GM23338 (cell line): Measurements from ENCODE around the gene SPINK2. TPM values are rescaled to one million over a fixed set of nuclear protein-coding genes. Genes with fewer than 3 reads are reported as not detected.

Experiments used
- ATAC-seq: fragments of 200-7000 bp; cut with Tn5 transposase; 3 replicates; pipeline ENCODE4 v1.9.1; 2020
- DNase-seq: peaks from one replicate; pipeline ENCODE4 v3.0.0-alpha.2; 2015; ENCODE audit warnings: low spot score
- H2AFZ ChIP-seq: fragments of 200-600 bp; sonication (generic); 2 replicates; pipeline ENCODE4 v1.8.0; 2016; ENCODE audit warnings: antibody characterized with exemption, mild to moderate bottlenecking, moderate library complexity
- H3F3A ChIP-seq: fragments of 200-600 bp; sonication (generic); replicated peaks from 2 replicates; pipeline ENCODE4 v1.8.0; 2017; ENCODE audit warnings: antibody characterized with exemption, mixed run types, low read depth
- H3K27ac ChIP-seq: fragments of 200-600 bp; sonication (generic); 2 replicates; pipeline ENCODE4 v1.6.1; 2016; ENCODE audit warnings: low read depth
- H3K27me3 ChIP-seq: fragments of 200-600 bp; sonication (generic); 2 replicates; pipeline ENCODE4 v1.8.0; 2016; ENCODE audit warnings: mild to moderate bottlenecking, mixed run types, moderate library complexity; ENCODE audit not compliant: insufficient read depth
- H3K36me3 ChIP-seq: fragments of 200-600 bp; sonication (generic); 2 replicates; pipeline ENCODE4 v1.8.0; 2016; ENCODE audit warnings: mild to moderate bottlenecking; ENCODE audit not compliant: insufficient read depth
- H3K4me1 ChIP-seq: fragments of 200-600 bp; sonication (generic); 2 replicates; pipeline ENCODE4 v1.8.0; 2016; ENCODE audit warnings: mild to moderate bottlenecking, moderate library complexity; ENCODE audit not compliant: insufficient read depth
- H3K4me2 ChIP-seq: fragments of 200-600 bp; sonication (generic); 2 replicates; pipeline ENCODE4 v1.7.1; 2017; ENCODE audit warnings: mixed run types
- H3K4me3 ChIP-seq: fragments of 200-600 bp; sonication (generic); 2 replicates; pipeline ENCODE4 v1.6.1; 2016; ENCODE audit warnings: mixed run types
- H3K79me2 ChIP-seq: fragments of 200-600 bp; sonication (generic); replicated peaks from 2 replicates; pipeline ENCODE4 v1.8.0; 2017; ENCODE audit warnings: mild to moderate bottlenecking; ENCODE audit not compliant: insufficient read depth
- H3K9me2 ChIP-seq: fragments of 200-600 bp; sonication (generic); 2 replicates; pipeline ENCODE4 v1.8.0; 2017; ENCODE audit not compliant: insufficient read depth
- H4K20me1 ChIP-seq: fragments of 200-600 bp; sonication (generic); replicated peaks from 2 replicates; pipeline ENCODE4 v1.8.0; 2017; ENCODE audit warnings: mild to moderate bottlenecking; ENCODE audit not compliant: insufficient read depth
- H3K27ac Mint-ChIP-seq: 2 replicates; pipeline ENCODE4 v1.8.0; 2020; ENCODE audit warnings: inconsistent platforms, mild to moderate bottlenecking, moderate library complexity, mixed read lengths
- H3K27me3 Mint-ChIP-seq: 3 replicates; pipeline ENCODE4 v1.8.0; 2022; ENCODE audit warnings: low read depth, mild to moderate bottlenecking, moderate library complexity, mixed read lengths, inconsistent platforms; ENCODE audit not compliant: insufficient read depth, poor library complexity
- H3K36me3 Mint-ChIP-seq: 3 replicates; pipeline ENCODE4 v1.8.0; 2021; ENCODE audit warnings: low read depth, mild to moderate bottlenecking, inconsistent platforms, moderate library complexity, mixed read lengths
- H3K4me1 Mint-ChIP-seq: 3 replicates; pipeline ENCODE4 v1.8.0; 2020; ENCODE audit warnings: mild to moderate bottlenecking, inconsistent platforms, mixed read lengths
- H3K4me3 Mint-ChIP-seq: 3 replicates; pipeline ENCODE4 v1.8.0; 2021; ENCODE audit warnings: moderate library complexity, mild to moderate bottlenecking, inconsistent platforms, mixed read lengths
- H3K9me3 Mint-ChIP-seq: 3 replicates; pipeline ENCODE4 v1.8.0; 2020; ENCODE audit warnings: moderate library complexity, mild to moderate bottlenecking, inconsistent platforms, mixed read lengths
- CREB1 ChIP-seq: fragments of 250-450 bp; sonication (Bioruptor Pico); IDR thresholded peaks from 2 replicates; pipeline ENCODE4 v1.5.0; 2020; ENCODE audit warnings: low read depth, mild to moderate bottlenecking, moderate library complexity
- CTCF ChIP-seq, 2 experiments: fragments of 200-600 bp in 1 of 2; sonication (generic) in 1 of 2; conservative IDR thresholded peaks; 2 replicates each; pipeline versions ENCODE4 v1.5.1 to v1.6.1; 2016 to 2017; ENCODE audit warnings: antibody characterized with exemption in 2 of 2, low read depth in 2 of 2, mild to moderate bottlenecking in 2 of 2, moderate library complexity in 1 of 2
- ETS1 ChIP-seq: IDR thresholded peaks from 2 replicates; pipeline ENCODE4 v1.6.1; 2016; ENCODE audit warnings: antibody characterized with exemption
- EZH2 ChIP-seq: fragments of 200-600 bp; sonication (generic); IDR thresholded peaks from one replicate; pipeline ENCODE4 v1.8.0; 2017; ENCODE audit warnings: antibody characterized with exemption, mild to moderate bottlenecking, low read depth; ENCODE audit not compliant: unreplicated experiment
- EZH2phosphoT487 ChIP-seq: fragments of 200-600 bp; sonication (generic); IDR thresholded peaks from one replicate; pipeline ENCODE4 v1.8.1; 2018; ENCODE audit warnings: antibody characterized with exemption; ENCODE audit not compliant: unreplicated experiment
- JUNB ChIP-seq: IDR thresholded peaks from one replicate; pipeline ENCODE4 v1.6.1; 2016; ENCODE audit warnings: antibody characterized with exemption; ENCODE audit not compliant: unreplicated experiment
- NANOG ChIP-seq: IDR thresholded peaks from 2 replicates; pipeline ENCODE4 v1.6.1; 2016; ENCODE audit warnings: antibody characterized with exemption, borderline replicate concordance
- POLR2AphosphoS5 ChIP-seq: IDR thresholded peaks from 2 replicates; pipeline ENCODE4 v1.6.1; 2016; ENCODE audit warnings: antibody characterized with exemption, low read depth
- REST ChIP-seq: IDR thresholded peaks from one replicate; pipeline ENCODE4 v1.6.1; 2018; ENCODE audit warnings: antibody characterized with exemption; ENCODE audit not compliant: unreplicated experiment
- STAT1 ChIP-seq: IDR thresholded peaks from one replicate; pipeline ENCODE4 v1.6.1; 2016; ENCODE audit warnings: antibody characterized with exemption; ENCODE audit not compliant: unreplicated experiment
- ZNF114 ChIP-seq: fragments of 250-450 bp; sonication (Bioruptor Pico); IDR thresholded peaks from 2 replicates; pipeline ENCODE4 v1.5.0; 2020; ENCODE audit warnings: mild to moderate bottlenecking, moderate library complexity
- ZNF331 ChIP-seq: fragments of 250-450 bp; sonication (Bioruptor Pico); IDR thresholded peaks from 2 replicates; pipeline ENCODE4 v1.5.0; 2020; ENCODE audit warnings: low read depth, mild to moderate bottlenecking, moderate library complexity
- ZNF462 ChIP-seq: fragments of 250-450 bp; sonication (Bioruptor Pico); IDR thresholded peaks from 2 replicates; pipeline ENCODE4 v1.5.0; 2020; ENCODE audit warnings: mild to moderate bottlenecking, moderate library complexity
- polyA plus RNA-seq: library from polyadenylated mRNA; unstranded; fragments of >200 nt; fragmentation: Nextera tagmentation; extraction: Ambion mirVana; gene quantifications from 2 replicates; pipeline ENCODE4 v1.2.1, GENCODE V29; 2016
- total RNA-seq: library from RNA; depleted of rRNA; stranded (reverse); fragments of >200 nt; shearing (Covaris generic); gene quantifications from 2 replicates; pipeline ENCODE4 v1.2.3, GENCODE V29; 2014

Gene SPINK2
- total and polyA plus RNA-seq, 2 experiments from 2014 or later, result 0.73 to 6.4 TPM

- H3K36me3 ChIP-seq, result no peaks in the 10 kb centered on the region
- Mint-ChIP-seq H3K4me3 (no peak overlapping the region), H3K27ac (no peak overlapping the region), H3K36me3 (no peaks in the 10 kb centered on the region), H3K4me1 (peaks cover 6% of the 10 kb centered on the region), H3K9me3 (no peaks in the 10 kb centered on the region), H3K27me3 (peaks cover 3% of the 10 kb centered on the region)
- no peaks in the 10 kb centered on the region for H3K4me1 ChIP-seq
- no peaks in the 10 kb centered on the region for H3F3A ChIP-seq
- H3K27ac ChIP-seq, result no peak overlapping the region
- H3K9me2 ChIP-seq, result no peaks in the 10 kb centered on the region
- no peak for DNase-seq
- no peak overlapping the region for H2AFZ ChIP-seq
- H3K4me3 ChIP-seq, result no peak overlapping the region
- no peaks in the 10 kb centered on the region for H3K79me2 ChIP-seq
- H3K4me2 ChIP-seq, result no peak overlapping the region
- H3K27me3 ChIP-seq, result no peaks in the 10 kb centered on the region
- H4K20me1 ChIP-seq, result no peaks in the 10 kb centered on the region; the same call in 1 of the 2 replicates
- ATAC-seq, result no peak
- TF ChIP-seq NANOG (no peak), REST (no peak), ZNF331 (no peak), CREB1 (CRISPR knock-in tag) (no peak), ETS1 (no peak), STAT1 (no peak), EZH2 (no peak), CTCF (conservative IDR thresholded peaks at IDR 0.05; ENCODE audit: low read depth in 2 of 2) (no peak), ZNF114 (CRISPR knock-in tag) (no peak), POLR2AphosphoS5 (no peak), ZNF462 (CRISPR knock-in tag) (no peak), EZH2phosphoT487 (no peak), JUNB (no peak)
These were observed 48.2 kb downstream of the SPINK2 start for GRCh38 chr4:56773346-56773745.
